HFF-Myc (cell line): ENCODE measurements around the gene RAD51B.

Source experiments
- DNase-seq: peaks from one replicate; pipeline ENCODE4 v3.0.0-alpha.2; 2011; ENCODE audit warnings: low read depth; ENCODE audit errors: extremely low read depth
- H3K4me3 ChIP-seq: replicated peaks from 2 replicates; pipeline ENCODE4 v1.5.1; 2011; ENCODE audit warnings: low read depth, mild to moderate bottlenecking, control low read depth, low read length
- TF ChIP-seq, protein P1 (sequence below): IDR thresholded peaks from 2 replicates; pipeline ENCODE4 v1.5.1; 2012; ENCODE audit warnings: mild to moderate bottlenecking, low read depth, low read length, control low read depth; ENCODE audit errors: missing control alignments

The RAD51B gene

GRCh38 chr14:68631394-68632053, 811.9 kb downstream of the RAD51B start:
- TF ChIP-seq, protein P1, sequence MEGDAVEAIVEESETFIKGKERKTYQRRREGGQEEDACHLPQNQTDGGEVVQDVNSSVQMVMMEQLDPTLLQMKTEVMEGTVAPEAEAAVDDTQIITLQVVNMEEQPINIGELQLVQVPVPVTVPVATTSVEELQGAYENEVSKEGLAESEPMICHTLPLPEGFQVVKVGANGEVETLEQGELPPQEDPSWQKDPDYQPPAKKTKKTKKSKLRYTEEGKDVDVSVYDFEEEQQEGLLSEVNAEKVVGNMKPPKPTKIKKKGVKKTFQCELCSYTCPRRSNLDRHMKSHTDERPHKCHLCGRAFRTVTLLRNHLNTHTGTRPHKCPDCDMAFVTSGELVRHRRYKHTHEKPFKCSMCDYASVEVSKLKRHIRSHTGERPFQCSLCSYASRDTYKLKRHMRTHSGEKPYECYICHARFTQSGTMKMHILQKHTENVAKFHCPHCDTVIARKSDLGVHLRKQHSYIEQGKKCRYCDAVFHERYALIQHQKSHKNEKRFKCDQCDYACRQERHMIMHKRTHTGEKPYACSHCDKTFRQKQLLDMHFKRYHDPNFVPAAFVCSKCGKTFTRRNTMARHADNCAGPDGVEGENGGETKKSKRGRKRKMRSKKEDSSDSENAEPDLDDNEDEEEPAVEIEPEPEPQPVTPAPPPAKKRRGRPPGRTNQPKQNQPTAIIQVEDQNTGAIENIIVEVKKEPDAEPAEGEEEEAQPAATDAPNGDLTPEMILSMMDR = no peak
- H3K4me3 ChIP-seq = no peak overlapping the region
- DNase-seq = no peak

- H3K4me3 ChIP-seq = no peak overlapping the region
- TF ChIP-seq, protein P1 = no peak
- DNase-seq = no peak
Measured at GRCh38 chr14:68632054-68632895, 812.7 kb downstream of the RAD51B start.

GRCh38 chr14:68633131-68633991, 813.8 kb downstream of the RAD51B start:
- DNase-seq = no peak
- H3K4me3 ChIP-seq = no peak overlapping the region
- TF ChIP-seq, protein P1 = no peak

GRCh38 chr14:68634332-68634731, 814.8 kb downstream of the RAD51B start:
- TF ChIP-seq, protein P1 = no peak
- H3K4me3 ChIP-seq = no peak overlapping the region
- DNase-seq = no peak

DNA sequence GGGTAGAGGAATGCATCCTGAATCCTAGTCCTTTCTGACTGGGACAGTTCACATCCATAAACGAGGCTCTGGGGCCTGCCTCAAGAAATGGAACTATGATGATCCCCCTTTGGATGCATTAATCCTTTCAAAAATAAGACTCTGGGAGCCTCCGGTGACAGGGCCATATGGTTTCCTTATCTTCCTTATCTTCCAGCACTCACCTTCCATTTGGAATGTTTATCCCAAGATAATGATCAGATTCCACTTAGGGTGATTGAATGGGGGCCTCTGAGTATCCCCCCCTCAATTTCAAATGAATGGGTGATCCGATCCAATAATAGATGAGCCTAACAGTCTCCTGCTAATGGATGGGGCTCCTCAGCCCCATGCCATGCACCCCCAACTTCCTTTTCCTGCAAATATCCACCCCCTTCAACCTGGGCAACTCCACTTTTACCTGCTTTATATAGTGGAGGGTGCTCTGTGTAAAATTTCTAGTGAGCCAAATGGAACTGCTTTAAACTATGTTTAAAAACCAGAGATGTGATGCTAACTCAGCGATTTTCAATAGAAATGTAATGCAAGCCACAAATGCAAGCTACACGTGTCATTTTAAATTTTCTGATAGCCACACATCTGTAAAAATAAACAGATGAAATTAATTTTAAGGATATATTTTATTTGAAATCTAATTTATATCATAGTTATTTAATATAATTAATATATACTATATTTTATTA, 815.5 kb downstream of the RAD51B start:
- TF ChIP-seq, protein P1 = no peak
- no peak for DNase-seq
- H3K4me3 ChIP-seq = no peak overlapping the region

DNA sequence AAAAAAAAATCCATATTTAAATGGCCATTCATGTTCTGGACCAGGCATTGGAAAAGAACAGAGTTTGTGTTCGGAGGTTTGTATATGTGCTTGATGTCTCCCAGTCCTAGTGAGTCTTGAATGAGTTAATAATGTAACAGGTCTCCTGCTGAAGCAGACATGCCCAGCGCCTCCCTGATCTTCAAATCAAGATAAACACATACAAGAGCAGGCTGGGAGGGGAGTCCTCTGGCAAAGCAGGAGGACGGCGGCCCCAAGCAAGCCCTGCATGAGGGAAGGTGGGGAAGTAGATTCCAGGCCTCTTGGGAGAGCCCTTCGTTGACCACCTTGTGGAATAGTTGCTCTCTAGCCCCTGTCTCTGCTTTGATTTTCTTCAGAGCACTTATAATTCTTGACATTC, 817.0 kb downstream of the RAD51B start:
- H3K4me3 ChIP-seq = no peak overlapping the region
- TF ChIP-seq, protein P1 = no peak
- no peak for DNase-seq
